Fibroblast of lung (primary cell): Measurements from ENCODE around the gene AGBL4.

ENCODE experiments used
- CTCF ChIP-seq, 2 donors: IDR thresholded peaks in 1 of 2; conservative IDR thresholded peaks in 1 of 2; 1 replicate in 1 of 2; 2 replicates in 1 of 2; pipeline ENCODE4 v1.5.1; 2011 to 2012; ENCODE audit warnings: low read length in 2 of 2, control low read depth in 1 of 2, inconsistent platforms in 1 of 2, low read depth in 1 of 2, mild to moderate bottlenecking in 1 of 2
- EZH2 ChIP-seq: IDR thresholded peaks from 2 replicates; pipeline ENCODE4 v1.5.1; 2012; ENCODE audit warnings: low read length, control low read depth, mild to moderate bottlenecking; ENCODE audit errors: missing control alignments

GRCh38 chr1:48726557-48727215, 1297.1 kb downstream of the AGBL4 start:
- TF ChIP-seq CTCF (conservative IDR thresholded peaks at IDR 0.05 in 1 of 2, IDR thresholded peaks at IDR 0.05 in 1 of 2; ENCODE audit: low read depth in 1 of 2, low read length in 2 of 2), result no peak
- TF ChIP-seq EZH2, result no peak
